SK-N-DZ (cell line): ENCODE data around the gene NAV3.

ENCODE experiments used
- DNase-seq: peaks from one replicate; pipeline ENCODE4 v3.0.0-alpha.2; 2015; ENCODE audit warnings: low spot score

NAV3 gene

GRCh38 chr12:77992760-77993159, 162.1 kb downstream of the NAV3 start:
- no peak for DNase-seq

- DNase-seq, result no peak
Measured at GRCh38 chr12:77993658-77994057, 163.0 kb downstream of the NAV3 start.

- no peak for DNase-seq
Measured at GRCh38 chr12:77995436-77996167, 164.9 kb downstream of the NAV3 start.

- DNase-seq, result no peak
Measured at GRCh38 chr12:77996670-77997069, 166.0 kb downstream of the NAV3 start.

GRCh38 chr12:77998236-77998786, 167.6 kb downstream of the NAV3 start:
- DNase-seq, result no peak

- DNase-seq, result no peak
Measured at GRCh38 chr12:77999074-77999715, 168.5 kb downstream of the NAV3 start.

- DNase-seq, result no peak
Measured at GRCh38 chr12:78002878-78003277, 172.2 kb downstream of the NAV3 start.

- DNase-seq, result no peak
Measured at GRCh38 chr12:78004249-78005093, 173.8 kb downstream of the NAV3 start.

GRCh38 chr12:78005094-78005492, 174.4 kb downstream of the NAV3 start:
- DNase-seq, result no peak

- no peak for DNase-seq
Measured at GRCh38 chr12:78007173-78007572, 176.5 kb downstream of the NAV3 start.

- DNase-seq, result no peak
Measured at GRCh38 chr12:78009031-78009430, 178.3 kb downstream of the NAV3 start.

- DNase-seq, result no peak
Measured at GRCh38 chr12:78018171-78018910, 187.6 kb downstream of the NAV3 start.

- no peak for DNase-seq
Measured at GRCh38 chr12:78018939-78019338, 188.2 kb downstream of the NAV3 start.

GRCh38 chr12:78028426-78028825, 197.7 kb downstream of the NAV3 start:
- no peak for DNase-seq

GRCh38 chr12:78034025-78034424, 203.3 kb downstream of the NAV3 start:
- DNase-seq, result no peak

- peak; percentile 42 for DNase-seq
Measured at GRCh38 chr12:78035901-78036606, 205.4 kb downstream of the NAV3 start.

GRCh38 chr12:78036874-78037273, 206.2 kb downstream of the NAV3 start:
- no peak for DNase-seq

GRCh38 chr12:78037707-78038106, 207.0 kb downstream of the NAV3 start:
- no peak for DNase-seq

GRCh38 chr12:78038541-78038940, 207.8 kb downstream of the NAV3 start:
- DNase-seq, result no peak

- no peak for DNase-seq
Measured at GRCh38 chr12:78038986-78039385, 208.3 kb downstream of the NAV3 start.

- DNase-seq, result no peak
Measured at GRCh38 chr12:78040111-78040510, 209.4 kb downstream of the NAV3 start.
